ENCODE data around the gene BATF2.
A peak's percentile ranks its signal among the peaks of the same experiment; 100 is the strongest.

BATF2 gene

GRCh38 chr11:64960719-64961118, 36.1 kb downstream of the BATF2 start:
- Histone ChIP-seq H3K9ac (ENCODE audit: low read length) (no peak overlapping the region), H3K36me3 (ENCODE audit: insufficient read depth, low read length) (no peaks in the 10 kb centered on the region), H3K9me3 (ENCODE audit: low read length) (no peaks in the 10 kb centered on the region), H3K4me1 (ENCODE audit: insufficient read depth, low read length) (no peaks in the 10 kb centered on the region), H3K4me3 (ENCODE audit: low read depth in 1 of 2, low read length in 2 of 2) (no peak overlapping the region), H3K27ac (ENCODE audit: low read depth, low read length) (no peak overlapping the region), H3K27me3 (ENCODE audit: control insufficient read depth in 1 of 2, insufficient read depth in 2 of 2, low read length in 2 of 2) (no peaks in the 10 kb centered on the region)

- Histone ChIP-seq H3K9ac (ENCODE audit: low read length) (no peak overlapping the region), H3K36me3 (ENCODE audit: insufficient read depth, low read length) (no peaks in the 10 kb centered on the region)
These were observed 37.3 kb downstream of the BATF2 start for GRCh38 chr11:64959498-64959897.

GRCh38 chr11:64954201-64954600, 42.6 kb downstream of the BATF2 start:
- Histone ChIP-seq H3K27me3 (ENCODE audit: control insufficient read depth in 1 of 2, insufficient read depth in 2 of 2, low read length in 2 of 2) (no peaks in the 10 kb centered on the region), H3K9me3 (ENCODE audit: low read length) (no peaks in the 10 kb centered on the region), H3K4me1 (ENCODE audit: insufficient read depth, low read length) (peaks cover 10% of the 10 kb centered on the region), H3K9ac (ENCODE audit: low read length) (no peak overlapping the region), H3K4me3 (ENCODE audit: low read depth in 1 of 2, low read length in 2 of 2) (peak overlapping the region in 1 of 2 donors; percentile 25), H3K27ac (ENCODE audit: low read depth, low read length) (peak overlapping the region; percentile 19), H3K36me3 (ENCODE audit: insufficient read depth, low read length) (no peaks in the 10 kb centered on the region)

More at GRCh38 chr11:64959498-64959897, 37.3 kb downstream of the BATF2 start:
- Histone ChIP-seq H3K27ac (ENCODE audit: low read depth, low read length) (no peak overlapping the region), H3K27me3 (ENCODE audit: control insufficient read depth in 1 of 2, insufficient read depth in 2 of 2, low read length in 2 of 2) (no peaks in the 10 kb centered on the region), H3K9me3 (ENCODE audit: low read length) (no peaks in the 10 kb centered on the region), H3K4me1 (ENCODE audit: insufficient read depth, low read length) (peaks cover 4% of the 10 kb centered on the region), H3K4me3 (ENCODE audit: low read depth in 1 of 2, low read length in 2 of 2) (no peak overlapping the region)

GRCh38 chr11:64951529-64951928, 45.2 kb downstream of the BATF2 start:
- no peaks in the 10 kb centered on the region for H3K27me3 ChIP-seq (ENCODE audit: control insufficient read depth in 1 of 2, insufficient read depth in 2 of 2, low read length in 2 of 2)
- no peaks in the 10 kb centered on the region for H3K36me3 ChIP-seq (ENCODE audit: insufficient read depth, low read length)
- no peaks in the 10 kb centered on the region for H3K9me3 ChIP-seq (ENCODE audit: low read length)
- H3K27ac ChIP-seq (ENCODE audit: low read depth, low read length), result no peak overlapping the region
- H3K4me1 ChIP-seq (ENCODE audit: insufficient read depth, low read length), result peaks cover 10% of the 10 kb centered on the region
- no peak overlapping the region for H3K4me3 ChIP-seq (ENCODE audit: low read depth in 1 of 2, low read length in 2 of 2)
- H3K9ac ChIP-seq (ENCODE audit: low read length), result no peak overlapping the region

GRCh38 chr11:64947208-64947814, 49.5 kb downstream of the BATF2 start:
- no peaks in the 10 kb centered on the region for H3K36me3 ChIP-seq (ENCODE audit: insufficient read depth, low read length)
- no peaks in the 10 kb centered on the region for H3K4me1 ChIP-seq (ENCODE audit: insufficient read depth, low read length)
- no peaks in the 10 kb centered on the region for H3K27me3 ChIP-seq (ENCODE audit: control insufficient read depth in 1 of 2, insufficient read depth in 2 of 2, low read length in 2 of 2)
- no peak overlapping the region for H3K27ac ChIP-seq (ENCODE audit: low read depth, low read length)
- H3K9ac ChIP-seq (ENCODE audit: low read length), result no peak overlapping the region
- no peak overlapping the region for H3K4me3 ChIP-seq (ENCODE audit: low read depth in 1 of 2, low read length in 2 of 2)
- no peaks in the 10 kb centered on the region for H3K9me3 ChIP-seq (ENCODE audit: low read length)

Data from muscle layer of colon (tissue), 2 donors.